CD14-positive monocyte (primary cell): Measurements from ENCODE around the gene KIAA0586. TPM values are rescaled to one million over a fixed set of nuclear protein-coding genes. Genes with fewer than 3 reads are reported as not detected.

Experiments used
- DNase-seq, 3 donors: peaks; one replicate each; pipeline ENCODE4 v3.0.0-alpha.2; 2011 to 2022
- H2AFZ ChIP-seq: 2 replicates; pipeline ENCODE4 v1.6.0; 2012; ENCODE audit warnings: mild to moderate bottlenecking, low read depth, low read length, inconsistent platforms; ENCODE audit not compliant: insufficient read depth, poor library complexity, severe bottlenecking
- H3K27ac ChIP-seq, 2 donors: 1 replicate in 1 of 2; 2 replicates in 1 of 2; pipeline ENCODE4 v1.5.1; 2012 to 2013; ENCODE audit warnings: low read length in 2 of 2, control low read depth in 1 of 2, inconsistent platforms in 1 of 2, low read depth in 1 of 2, mild to moderate bottlenecking in 1 of 2
- H3K27me3 ChIP-seq, 2 donors: one replicate each; pipeline versions ENCODE4 v1.6.0 to v1.6.1; 2011 to 2013; ENCODE audit warnings: low read length in 2 of 2; ENCODE audit not compliant: control insufficient read depth in 2 of 2, insufficient read depth in 2 of 2
- H3K36me3 ChIP-seq, 2 donors: replicated peaks in 1 of 2; 1 replicate in 1 of 2; 2 replicates in 1 of 2; pipeline versions ENCODE4 v1.5.1 to v1.6.1; 2012 to 2013; ENCODE audit warnings: low read length in 2 of 2, control low read depth in 1 of 2, inconsistent platforms in 1 of 2, mild to moderate bottlenecking in 1 of 2; ENCODE audit not compliant: insufficient read depth in 2 of 2, control insufficient read depth in 1 of 2
- H3K4me1 ChIP-seq, 2 donors: 1 replicate in 1 of 2; 2 replicates in 1 of 2; pipeline versions ENCODE4 v1.5.1 to v1.6.1; 2012 to 2013; ENCODE audit warnings: low read length in 2 of 2, control low read depth in 1 of 2, inconsistent platforms in 1 of 2, mild to moderate bottlenecking in 1 of 2, moderate library complexity in 1 of 2; ENCODE audit not compliant: insufficient read depth in 2 of 2, control insufficient read depth in 1 of 2
- H3K4me2 ChIP-seq: replicated peaks from 2 replicates; pipeline ENCODE3; 2012; ENCODE audit warnings: low read length, moderate library complexity, mild to moderate bottlenecking; ENCODE audit not compliant: poor library complexity, severe bottlenecking; ENCODE audit errors: extremely low read depth
- H3K4me3 ChIP-seq, 3 experiments: fragments of 200-600 bp in 1 of 3; sonication (generic) in 1 of 3; replicated peaks in 1 of 3; 1 replicate in 2 of 3; 2 replicates in 1 of 3; pipeline ENCODE4 v1.5.1; 2011 to 2013; ENCODE audit warnings: low read length in 3 of 3, mild to moderate bottlenecking in 3 of 3, control low read depth in 2 of 3, low read depth in 2 of 3, inconsistent platforms in 1 of 3, moderate library complexity in 1 of 3
- H3K79me2 ChIP-seq: 2 replicates; pipeline ENCODE4 v1.6.0; 2012; ENCODE audit warnings: mild to moderate bottlenecking, control low read depth, inconsistent platforms, low read length, moderate library complexity; ENCODE audit not compliant: insufficient read depth
- H3K9ac ChIP-seq: 2 replicates; pipeline ENCODE4 v1.6.0; 2017; ENCODE audit warnings: low read length, mild to moderate bottlenecking; ENCODE audit not compliant: insufficient read depth, poor library complexity, severe bottlenecking
- H3K9me3 ChIP-seq, 2 donors: replicated peaks in 1 of 2; 1 replicate in 1 of 2; 2 replicates in 1 of 2; pipeline versions ENCODE4 v1.5.1 to v1.6.1; 2012 to 2013; ENCODE audit warnings: low read length in 2 of 2, control low read depth in 1 of 2; ENCODE audit not compliant: control insufficient read depth in 1 of 2, insufficient read depth in 1 of 2
- H4K20me1 ChIP-seq: 2 replicates; pipeline ENCODE4 v1.6.0; 2012; ENCODE audit warnings: mild to moderate bottlenecking, low read length, control low read depth, moderate library complexity; ENCODE audit not compliant: insufficient read depth
- H3K27ac Mint-ChIP-seq, 7 donors: one replicate each; pipeline ENCODE4 v1.8.0; 2020; ENCODE audit warnings: mild to moderate bottlenecking in 7 of 7, mixed read lengths in 7 of 7, moderate library complexity in 6 of 7, inconsistent platforms in 2 of 7
- H3K27me3 Mint-ChIP-seq, 3 donors: one replicate each; pipeline ENCODE4 v1.8.0; 2021 to 2022; ENCODE audit warnings: low read depth in 3 of 3, mild to moderate bottlenecking in 3 of 3, mixed read lengths in 3 of 3, moderate library complexity in 3 of 3, inconsistent platforms in 1 of 3
- H3K36me3 Mint-ChIP-seq, 2 donors: one replicate each; pipeline ENCODE4 v1.8.0; 2020; ENCODE audit warnings: mixed read lengths in 2 of 2, inconsistent platforms in 1 of 2, mild to moderate bottlenecking in 1 of 2
- H3K4me1 Mint-ChIP-seq: one replicate; pipeline ENCODE4 v1.8.0; 2020; ENCODE audit warnings: mild to moderate bottlenecking, mixed read lengths
- H3K4me3 Mint-ChIP-seq, 2 donors: one replicate each; pipeline ENCODE4 v1.8.0; 2020; ENCODE audit warnings: mild to moderate bottlenecking in 2 of 2, mixed read lengths in 2 of 2, moderate library complexity in 1 of 2
- H3K9me3 Mint-ChIP-seq, 7 donors: one replicate each; pipeline ENCODE4 v1.8.0; 2020 to 2022; ENCODE audit warnings: mixed read lengths in 7 of 7, mild to moderate bottlenecking in 6 of 7, moderate library complexity in 6 of 7, inconsistent platforms in 2 of 7
- CTCF ChIP-seq: fragments of 200-600 bp; IDR thresholded peaks from one replicate; pipeline ENCODE4 v1.8.0; 2022; ENCODE audit warnings: antibody characterized with exemption, mild to moderate bottlenecking
- WGBS: methylation state at CpG from one replicate; pipeline ENCODE4 v1.1.5; 2013; ENCODE audit warnings: missing lambda C conversion rate; ENCODE audit not compliant: insufficient coverage; 5-methylcytosine and 5-hydroxymethylcytosine counted together
- intact Hi-C, 2 donors: fragments of 100-400 bp; cut with micrococcal nuclease; formaldehyde crosslinking; loops; one replicate each; pipeline versions ENCODE4 v1.15.0 to v1.15.1; 2023
- polyA plus RNA-seq, 3 donors: library from polyadenylated mRNA; depleted of rRNA in 1 of 3; unstranded in 2 of 3; stranded (reverse) in 1 of 3; fragments of 300-500 nt in 2 of 3; fragments of >200 nt in 1 of 3; fragmentation: Illumina TruSeq in 2 of 3; gene quantifications; 1 replicate in 2 of 3; 2 replicates in 1 of 3; pipeline ENCODE4 v1.2.3, GENCODE V29; 2012 to 2021

KIAA0586 gene
- polyA plus RNA-seq, 3 donors, result 3.4 to 7.5 (median 4.4) TPM

- no peak overlapping the region for H3K9ac ChIP-seq
- no peak overlapping the region for H2AFZ ChIP-seq
- H3K4me1 ChIP-seq, result no peaks in the 10 kb centered on the region
- no peaks in the 10 kb centered on the region for H3K79me2 ChIP-seq
- Mint-ChIP-seq H3K27me3 (peaks cover 0 to 1% (median 0%) of the 10 kb centered on the region in 3 donors), H3K27ac (no peak overlapping the region), H3K36me3 (peaks cover 0 to 8% of the 10 kb centered on the region in 2 donors), H3K9me3 (no peaks in the 10 kb centered on the region), H3K4me1 (peaks cover 12% of the 10 kb centered on the region), H3K4me3 (no peak overlapping the region)
- H3K36me3 ChIP-seq, result no peaks in the 10 kb centered on the region
- H3K4me2 ChIP-seq, result no peak overlapping the region
- intact Hi-C loops, result no loop called here
- TF ChIP-seq CTCF, result no peak
- no peak for DNase-seq
- no CpG with 5 or more reads among the region's 3 CpGs for WGBS
- H3K27me3 ChIP-seq, result no peaks in the 10 kb centered on the region
- H4K20me1 ChIP-seq, result no peaks in the 10 kb centered on the region
- H3K9me3 ChIP-seq, result no peaks in the 10 kb centered on the region
- no peak overlapping the region for H3K4me3 ChIP-seq
- no peak overlapping the region for H3K27ac ChIP-seq
Observed at GRCh38 chr14:58537004-58537403, 109.5 kb downstream of the KIAA0586 start.

GRCh38 chr14:58540749-58541632 is 113.5 kb downstream of the KIAA0586 start:
- no peaks in the 10 kb centered on the region for H3K4me1 ChIP-seq
- no peaks in the 10 kb centered on the region for H3K27me3 ChIP-seq
- no peak overlapping the region for H3K27ac Mint-ChIP-seq
- intact Hi-C loops, result no loop called here
- peaks cover 0 to 4% (median 0%) of the 10 kb centered on the region in 7 donors for H3K9me3 Mint-ChIP-seq
- H3K4me3 ChIP-seq, result no peak overlapping the region
- H2AFZ ChIP-seq, result no peak overlapping the region
- peaks cover 0 to 1% (median 0%) of the 10 kb centered on the region in 3 donors for H3K27me3 Mint-ChIP-seq
- no peak overlapping the region for H3K4me2 ChIP-seq
- no peak overlapping the region for H3K9ac ChIP-seq
- no peak overlapping the region for H3K27ac ChIP-seq
- peaks cover 18 to 19% of the 10 kb centered on the region in 2 donors for H3K36me3 Mint-ChIP-seq
- no peaks in the 10 kb centered on the region for H3K36me3 ChIP-seq
- DNase-seq, result no peak
- no peak overlapping the region for H3K4me3 Mint-ChIP-seq
- H3K4me1 Mint-ChIP-seq, result no peaks in the 10 kb centered on the region
- no peaks in the 10 kb centered on the region for H3K9me3 ChIP-seq
- no CpG with 5 or more reads among the region's 1 CpG for WGBS
- no peaks in the 10 kb centered on the region for H3K79me2 ChIP-seq
- H4K20me1 ChIP-seq, result no peaks in the 10 kb centered on the region
- TF ChIP-seq CTCF, result no peak
